ENCODE data around the gene ATP5F1E.
"Not testable (repeated sequence)": the region's sequence is repeated elsewhere in the genome, so short reads cannot be mapped to it uniquely, and the experiment has no call there.

Gene ATP5F1E

DNA sequence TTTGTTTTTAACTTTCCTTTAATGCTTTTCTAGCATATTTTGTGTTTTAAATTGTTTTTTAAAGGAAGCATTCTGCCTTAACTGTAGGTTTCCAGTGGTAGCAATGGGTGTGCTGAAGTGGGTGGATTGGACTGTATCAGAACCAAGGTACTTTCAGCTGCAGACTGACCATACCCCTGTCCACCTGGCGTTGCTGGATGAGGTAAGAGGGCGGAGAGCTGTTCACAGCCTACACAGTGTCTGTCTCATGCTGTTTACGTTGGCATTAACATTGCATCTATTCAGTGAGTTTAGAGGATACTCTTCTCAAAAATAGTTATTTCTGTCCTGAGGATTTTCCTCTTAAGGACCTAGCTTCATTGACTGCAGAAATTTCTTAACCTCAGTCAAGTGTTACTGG, 39.2 kb downstream of the ATP5F1E start:
- no peak for DNase-seq (ENCODE audit: low read depth in 2 of 2, low spot score in 1 of 2)

DNA sequence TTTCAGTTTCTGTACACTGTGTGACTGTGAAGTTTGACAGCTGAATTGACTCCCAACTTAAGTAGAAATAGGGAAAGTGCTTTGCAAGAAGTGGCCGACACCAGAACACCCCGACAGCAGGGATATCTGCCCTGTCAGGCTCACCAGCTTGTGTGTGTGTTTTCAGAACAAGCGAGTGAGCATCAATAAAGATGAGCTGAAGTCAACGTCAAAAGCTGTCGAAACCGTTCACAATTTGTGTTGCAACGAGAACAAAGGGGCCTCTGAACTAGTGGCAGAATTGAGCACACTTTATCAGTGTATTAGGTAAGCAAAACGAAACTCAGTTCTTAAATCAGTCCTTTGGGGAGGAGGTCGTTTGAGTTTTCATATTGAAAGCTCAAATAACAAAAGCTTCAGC, 40.4 kb downstream of the ATP5F1E start:
- no peak for DNase-seq (ENCODE audit: low read depth in 2 of 2, low spot score in 1 of 2)

DNA sequence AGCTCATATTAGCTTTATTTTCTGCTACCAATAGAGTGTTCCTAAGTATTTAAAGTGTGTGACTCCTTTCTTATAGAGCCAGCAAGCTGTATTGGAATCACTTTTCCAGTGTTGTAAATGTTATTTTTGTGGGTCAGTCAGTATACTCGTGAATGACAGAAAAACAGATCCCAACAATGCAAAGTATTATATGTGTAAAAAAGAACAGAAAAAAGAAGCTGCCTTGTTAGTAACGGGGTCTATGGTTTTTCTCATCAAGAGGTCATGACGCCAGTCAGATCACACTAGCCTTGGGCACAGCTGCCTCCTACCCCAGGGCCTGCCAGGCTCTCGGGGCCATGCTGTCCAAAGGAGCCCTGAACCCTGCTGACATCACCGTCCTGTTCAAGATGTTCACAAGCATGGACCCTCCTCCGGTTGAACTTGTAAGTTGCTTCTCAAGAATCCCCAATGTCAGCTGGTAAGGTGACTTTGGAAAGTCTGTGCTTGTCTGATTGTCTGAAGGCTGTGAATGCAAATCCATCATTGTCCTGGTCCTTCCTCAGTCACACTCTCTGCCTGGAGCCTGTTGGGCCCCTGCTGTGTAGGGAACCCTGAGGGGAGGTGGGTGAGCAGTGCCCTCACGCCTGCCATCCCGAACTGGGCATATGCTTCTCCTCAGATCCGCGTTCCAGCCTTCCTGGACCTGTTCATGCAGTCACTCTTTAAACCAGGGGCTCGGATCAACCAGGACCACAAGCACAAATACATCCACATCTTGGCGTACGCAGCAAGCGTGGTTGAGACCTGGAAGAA, 41.3 kb downstream of the ATP5F1E start:
- DNase-seq (ENCODE audit: low read depth in 2 of 2, low spot score in 1 of 2), result no peak

DNA sequence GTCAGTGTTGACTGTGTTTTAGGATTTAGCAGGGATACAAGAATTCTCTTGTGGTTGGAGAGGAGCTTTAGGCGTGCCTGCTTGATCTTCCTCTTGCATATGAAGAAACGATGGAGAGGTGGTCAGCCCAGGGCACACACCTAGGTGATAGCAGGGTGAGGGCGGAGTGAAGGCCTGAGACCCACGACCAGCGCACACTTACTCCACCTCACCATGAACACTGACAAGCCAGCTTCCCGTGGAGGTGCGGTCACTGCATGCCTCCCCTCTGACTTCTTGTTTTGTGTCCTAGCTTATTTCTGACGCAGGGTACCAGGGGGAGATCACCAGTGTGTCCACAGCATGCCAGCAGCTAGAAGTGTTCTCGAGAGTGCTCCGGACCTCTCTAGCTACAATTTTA, 42.9 kb downstream of the ATP5F1E start:
- no peak for DNase-seq (ENCODE audit: low read depth in 2 of 2, low spot score in 1 of 2)

DNA sequence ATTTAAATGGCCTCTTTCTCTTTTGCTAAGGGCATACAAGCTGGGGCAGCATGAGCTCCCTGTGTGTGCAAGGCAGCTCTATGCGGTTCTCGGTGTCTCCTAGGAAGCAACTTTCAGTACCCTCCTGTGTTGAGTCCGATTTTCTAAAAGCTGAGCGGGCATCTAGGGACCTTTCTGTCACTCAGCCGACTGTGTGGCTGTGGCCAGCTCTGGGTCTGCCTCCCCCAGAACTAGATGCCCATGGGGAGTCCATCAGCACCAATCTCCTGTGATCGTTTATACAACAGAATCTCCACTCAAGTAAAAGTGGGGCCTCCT, 43.6 kb downstream of the ATP5F1E start:
- DNase-seq (ENCODE audit: low read depth in 2 of 2, low spot score in 1 of 2), result no peak

DNA sequence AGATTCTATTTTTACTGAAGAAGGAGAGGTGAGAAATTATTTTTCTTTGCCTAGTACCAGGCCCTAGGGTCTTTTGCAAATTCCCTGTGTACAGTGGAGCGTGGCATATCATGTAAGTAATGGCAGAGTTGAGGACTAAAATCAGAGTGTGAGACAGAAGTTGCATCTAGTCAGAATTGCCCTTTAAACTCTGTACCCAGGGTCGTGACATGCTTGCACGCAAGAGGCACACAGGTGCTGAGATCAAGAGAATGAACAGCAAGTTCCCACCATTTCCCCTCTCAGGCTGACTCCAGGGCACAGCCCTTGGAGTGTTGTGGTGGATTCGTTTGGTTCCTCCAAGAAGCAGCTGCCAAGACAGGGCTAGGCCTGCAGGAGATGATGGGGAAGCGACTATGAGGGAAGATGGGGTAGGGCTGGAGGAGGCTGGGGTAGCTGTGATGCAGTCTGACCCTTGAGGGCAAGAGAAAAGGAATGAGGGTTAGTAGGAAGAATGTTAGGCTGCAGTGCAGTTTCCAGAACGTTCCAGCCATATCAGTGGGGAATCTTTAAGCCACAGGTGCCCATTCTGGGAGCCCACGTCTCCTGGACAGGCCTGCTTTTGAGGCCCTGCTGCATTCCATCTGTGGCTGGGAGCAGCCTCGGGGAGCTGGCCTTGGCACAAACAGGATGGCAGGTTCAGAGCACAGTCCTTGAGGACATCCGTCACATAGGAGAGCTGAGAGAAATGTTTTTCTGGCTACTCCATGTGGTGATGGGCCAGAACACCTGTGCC, 44.2 kb downstream of the ATP5F1E start:
- DNase-seq (ENCODE audit: low read depth in 2 of 2, low spot score in 1 of 2), result no peak

DNA sequence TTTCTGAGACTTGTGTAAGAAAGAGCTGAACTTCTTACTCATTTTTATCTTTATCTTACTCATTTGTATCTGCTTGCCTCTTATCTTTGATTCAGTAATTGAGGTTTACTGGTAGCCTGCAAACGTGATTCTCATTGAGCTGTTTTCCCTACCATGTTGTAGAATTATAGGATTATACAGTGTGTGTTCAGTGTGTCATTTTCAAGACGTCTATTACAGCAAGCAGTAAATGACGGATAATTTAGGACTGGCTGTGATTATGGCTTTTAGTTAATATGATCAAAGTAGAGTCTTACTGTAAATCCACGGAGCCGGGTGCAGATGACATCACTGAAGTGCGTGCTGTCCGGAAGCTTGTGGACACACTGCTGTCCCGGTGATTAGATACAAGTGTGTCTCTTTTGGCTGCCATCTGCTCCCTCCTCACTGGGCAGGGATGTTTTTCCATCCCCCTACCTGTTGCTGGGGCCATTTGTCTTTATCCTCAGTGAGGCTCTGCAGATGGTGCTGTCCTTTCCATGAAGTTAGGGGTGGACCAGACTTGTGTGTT, 45.1 kb downstream of the ATP5F1E start:
- no peak for DNase-seq (ENCODE audit: low read depth in 2 of 2, low spot score in 1 of 2)

DNA sequence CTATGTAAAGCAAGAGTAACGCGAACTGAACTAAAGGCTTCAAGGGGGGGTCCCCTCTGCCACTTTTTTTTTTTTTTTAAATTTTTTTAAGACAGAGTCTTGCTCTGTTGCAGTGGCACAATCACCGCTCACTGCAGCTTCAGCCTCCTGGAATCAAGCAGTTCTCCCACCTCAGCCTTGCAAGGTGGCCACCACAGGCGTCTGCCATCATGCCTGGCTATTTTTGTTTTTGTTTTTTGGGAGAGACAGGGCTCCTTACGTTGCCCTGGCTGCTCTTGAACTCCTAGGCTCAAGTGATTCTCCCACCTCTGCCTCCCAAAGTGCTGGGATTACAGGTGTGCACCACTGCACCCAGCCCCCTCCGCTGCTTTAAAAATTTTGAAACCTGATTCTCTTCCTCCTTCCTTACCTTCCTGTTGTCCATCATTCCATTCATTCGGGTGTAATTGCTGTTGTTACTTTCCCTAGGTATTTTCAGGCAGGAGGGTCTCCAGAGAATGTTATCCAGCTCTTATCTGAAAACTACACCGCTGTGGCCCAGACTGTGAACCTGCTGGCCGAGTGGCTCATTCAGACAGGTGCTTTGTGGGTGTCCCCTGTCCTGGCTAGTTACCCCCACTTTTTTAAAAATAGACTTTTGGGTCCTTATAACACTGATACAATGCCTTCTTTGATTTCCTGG, 45.7 kb downstream of the ATP5F1E start:
- DNase-seq (ENCODE audit: low read depth in 2 of 2, low spot score in 1 of 2), result no peak

DNA sequence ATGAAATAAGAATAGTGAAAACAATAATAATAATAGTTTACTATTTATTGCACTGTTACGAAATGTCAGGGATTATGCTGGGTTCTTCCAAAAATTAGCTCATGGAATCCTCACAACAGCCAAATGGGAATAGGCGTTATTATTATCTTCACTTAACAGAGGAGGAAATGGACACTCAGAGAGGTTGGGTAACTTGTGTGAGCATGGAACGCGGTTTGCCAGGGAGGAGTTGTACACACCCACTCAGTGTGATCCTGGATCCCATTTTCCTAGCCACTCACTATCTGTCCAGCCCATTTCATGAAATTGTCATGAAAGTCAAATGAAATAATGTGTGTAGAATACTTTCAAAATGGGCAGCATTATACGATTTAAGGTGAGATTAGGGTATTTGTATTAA, 46.5 kb downstream of the ATP5F1E start:
- DNase-seq (ENCODE audit: low read depth in 2 of 2, low spot score in 1 of 2), result no peak

DNA sequence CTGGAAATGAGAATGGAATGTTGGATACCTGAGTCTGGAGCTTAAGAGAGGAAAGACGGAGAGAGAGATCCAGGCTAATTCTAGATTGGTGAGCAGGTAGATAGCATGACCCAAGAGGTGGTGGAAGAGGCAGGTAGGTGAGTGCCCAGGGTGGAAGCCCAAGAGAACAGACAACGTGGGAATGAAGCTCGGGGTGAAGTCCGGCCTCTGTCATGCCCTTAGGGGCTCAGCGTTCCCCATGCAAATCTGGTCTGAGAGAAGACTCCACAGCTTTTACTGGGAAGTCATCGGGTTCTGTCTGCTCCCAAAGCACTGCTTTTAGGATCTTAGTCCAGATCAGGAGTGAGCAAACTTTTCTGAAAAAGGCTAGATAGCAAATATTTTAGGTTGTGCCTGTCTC, 47.4 kb downstream of the ATP5F1E start:
- no peak for DNase-seq (ENCODE audit: low read depth in 2 of 2, low spot score in 1 of 2)

DNA sequence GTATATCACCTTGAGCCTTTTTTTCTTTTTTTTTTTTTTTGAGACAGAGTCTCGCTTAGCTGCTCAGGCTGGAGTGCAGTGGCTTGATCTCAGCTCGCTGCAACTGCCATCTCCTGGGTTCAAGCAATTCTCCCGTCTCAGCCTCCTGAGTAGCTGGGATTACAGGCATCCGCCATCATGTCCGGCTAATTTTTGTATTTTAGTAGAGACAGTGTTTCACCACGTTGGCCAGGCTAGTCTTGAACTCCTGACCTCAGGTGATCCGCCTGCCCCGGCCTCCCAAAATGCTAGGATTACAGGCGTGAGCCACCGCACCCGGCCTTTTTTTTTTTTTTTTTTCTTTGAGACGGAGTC, 49.0 kb downstream of the ATP5F1E start:
- DNase-seq (ENCODE audit: low read depth in 2 of 2, low spot score in 1 of 2), result not testable (repeated sequence)

DNA sequence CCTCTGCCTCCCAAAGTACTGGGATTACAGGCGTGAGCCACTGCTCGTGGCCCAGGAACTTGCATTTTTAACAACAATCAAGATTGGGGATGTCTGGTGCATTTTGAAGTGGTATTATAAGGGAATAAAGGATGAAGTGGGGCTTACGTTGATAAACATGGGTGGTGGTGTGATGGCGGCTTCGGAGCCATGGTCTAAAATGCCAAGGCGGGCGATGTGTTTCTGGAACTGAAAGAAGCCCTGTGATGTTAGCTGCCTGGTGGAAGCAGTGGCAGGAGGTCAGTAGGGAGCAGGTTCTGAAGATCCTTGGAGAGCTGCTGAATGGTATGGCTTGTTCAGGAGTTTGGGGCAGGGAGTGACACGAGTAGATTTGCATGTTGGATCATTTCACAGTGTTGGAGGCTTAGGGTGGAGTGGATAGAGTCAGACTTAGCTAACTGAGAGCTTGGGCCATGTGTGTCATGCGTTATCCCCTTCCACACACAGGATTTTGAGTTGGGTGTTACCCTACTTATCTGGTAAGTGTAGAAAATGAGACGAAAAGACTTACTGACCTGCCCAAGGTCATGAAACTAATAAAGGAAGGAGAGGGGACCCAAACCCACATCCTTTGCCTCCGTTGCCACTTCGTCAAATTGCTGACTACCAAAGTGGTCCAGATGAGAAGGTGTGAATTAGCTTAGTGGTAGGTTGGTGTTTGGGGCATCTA, 49.6 kb downstream of the ATP5F1E start:
- no peak for DNase-seq (ENCODE audit: low read depth in 2 of 2, low spot score in 1 of 2)

DNA sequence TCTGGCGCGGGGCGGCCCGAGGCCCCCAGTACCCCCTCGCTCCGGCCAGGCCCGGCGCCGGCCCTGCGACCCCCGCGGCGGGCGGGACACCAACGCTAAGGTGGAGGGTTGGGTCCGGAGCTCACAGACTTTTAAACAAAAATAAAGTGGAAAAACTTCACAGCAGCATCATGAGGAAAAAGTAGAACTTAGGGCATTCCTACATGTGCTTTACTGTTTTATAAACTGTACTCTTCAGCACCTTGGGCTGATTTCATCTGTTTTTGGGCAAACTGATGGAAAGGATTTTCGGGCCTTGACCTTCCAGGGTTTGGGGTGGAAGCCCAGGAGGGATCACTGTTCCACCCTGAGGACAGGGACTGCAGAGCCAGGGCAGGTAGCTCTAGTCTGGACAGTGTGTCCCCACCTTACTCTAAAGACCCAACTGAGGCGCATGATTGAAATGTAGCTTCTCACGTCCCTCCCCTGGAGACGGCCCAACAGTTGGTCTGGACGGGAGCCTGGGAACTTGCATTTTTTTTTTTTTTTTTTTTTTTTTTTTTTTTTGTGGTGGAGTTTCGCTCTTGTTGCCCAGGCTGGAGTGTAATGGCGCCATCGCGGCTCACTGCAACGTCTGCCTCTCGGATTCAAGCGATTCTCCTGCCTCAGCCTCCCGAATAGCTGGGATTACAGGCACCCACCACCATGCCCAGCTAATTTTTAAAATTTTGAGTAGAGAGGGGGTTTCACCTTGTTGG, 50.3 kb downstream of the ATP5F1E start:
- DNase-seq (ENCODE audit: low read depth in 2 of 2, low spot score in 1 of 2), result no peak

DNA sequence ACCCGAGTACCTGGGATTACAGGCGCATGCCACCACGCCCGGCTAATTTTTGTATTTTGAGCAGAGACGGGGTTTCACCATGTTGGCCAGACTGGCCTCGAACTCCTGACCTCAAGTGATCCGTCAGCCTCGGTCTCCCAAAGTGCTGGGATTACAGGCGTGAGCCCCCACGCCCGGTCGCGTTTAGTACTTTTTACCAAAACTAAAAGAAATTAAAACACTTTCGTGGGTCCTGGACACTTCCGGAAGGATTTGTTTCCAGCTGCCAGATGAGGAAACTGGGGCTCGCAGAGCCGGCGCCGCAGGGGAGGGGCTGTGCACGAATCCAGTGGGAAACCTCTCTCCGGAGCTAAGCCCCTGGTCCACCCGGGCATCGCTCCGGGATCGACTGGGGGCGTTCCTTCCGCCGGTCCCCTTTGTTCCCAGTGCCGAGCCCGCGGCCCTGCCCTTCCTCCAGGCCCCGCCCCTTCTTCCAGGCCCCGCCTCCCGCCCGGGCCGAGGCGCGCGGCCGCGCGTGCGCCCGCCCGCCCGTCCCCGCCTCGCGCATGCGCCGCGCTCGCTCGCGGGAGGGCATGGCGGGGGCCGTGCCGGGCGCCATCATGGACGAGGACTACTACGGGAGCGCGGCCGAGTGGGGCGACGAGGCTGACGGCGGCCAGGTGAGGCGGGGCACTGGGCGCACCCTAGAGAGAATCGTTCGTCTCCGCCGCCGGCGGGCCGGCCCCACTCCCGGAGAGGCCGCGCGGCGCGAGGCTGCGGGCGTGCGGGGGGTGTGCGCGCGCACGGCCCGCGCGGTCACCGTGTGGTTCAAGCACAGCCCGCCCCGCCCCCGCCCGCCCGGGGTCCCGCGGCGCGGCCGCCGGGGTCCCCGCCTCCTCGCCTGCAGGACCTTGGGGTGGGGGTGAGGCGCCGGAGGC, 51.2 kb downstream of the ATP5F1E start, which contains the start of gene NELFCD:
NELFCD (plus strand) TSS at position 546 of the 917 bp plus-strand sequence; CDS start at position 600, 54 bp downstream.
- peak; percentile 78 to 84 for DNase-seq (ENCODE audit: low read depth in 2 of 2, low spot score in 1 of 2)

DNA sequence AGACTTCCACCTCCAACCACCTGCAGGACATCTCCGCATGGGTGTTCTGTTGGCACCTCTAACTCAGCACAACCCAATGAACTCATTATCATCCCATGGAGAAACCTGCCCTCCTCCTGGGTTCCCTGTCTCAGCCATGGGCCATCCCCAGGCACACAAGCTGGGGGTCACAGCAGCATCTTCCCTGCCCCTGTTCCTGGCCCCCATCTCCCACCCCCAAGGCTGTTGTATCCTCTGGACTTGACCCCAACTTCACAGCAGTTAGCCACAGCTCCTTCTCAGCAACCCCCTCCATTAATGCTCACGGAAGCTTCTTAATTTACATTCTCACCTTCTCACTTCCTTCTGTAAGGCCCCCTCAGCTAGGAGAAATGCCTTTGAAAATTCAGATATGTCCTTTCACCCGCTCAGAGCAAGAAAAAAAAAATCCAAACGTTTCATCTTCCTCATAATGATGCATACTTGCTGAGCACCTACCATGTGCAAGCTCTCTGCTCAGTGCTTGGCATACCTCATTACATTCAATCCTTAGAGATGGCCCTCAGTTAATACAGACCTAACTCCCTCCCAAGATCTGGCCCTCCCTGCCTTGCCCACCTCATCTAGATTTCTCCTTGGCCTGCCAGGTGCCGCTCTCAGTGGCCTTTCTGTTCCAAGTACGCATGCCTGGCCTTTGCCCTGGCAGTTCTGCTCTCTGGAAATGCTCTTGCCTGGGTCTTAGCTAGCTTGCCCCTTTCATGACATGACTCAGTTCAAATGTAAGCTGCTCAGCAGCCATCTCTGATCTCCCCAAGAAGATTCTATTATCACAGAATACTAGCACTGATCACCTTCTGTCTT, 53.6 kb downstream of the ATP5F1E start:
- DNase-seq (ENCODE audit: low read depth in 2 of 2, low spot score in 1 of 2), result no peak

DNA sequence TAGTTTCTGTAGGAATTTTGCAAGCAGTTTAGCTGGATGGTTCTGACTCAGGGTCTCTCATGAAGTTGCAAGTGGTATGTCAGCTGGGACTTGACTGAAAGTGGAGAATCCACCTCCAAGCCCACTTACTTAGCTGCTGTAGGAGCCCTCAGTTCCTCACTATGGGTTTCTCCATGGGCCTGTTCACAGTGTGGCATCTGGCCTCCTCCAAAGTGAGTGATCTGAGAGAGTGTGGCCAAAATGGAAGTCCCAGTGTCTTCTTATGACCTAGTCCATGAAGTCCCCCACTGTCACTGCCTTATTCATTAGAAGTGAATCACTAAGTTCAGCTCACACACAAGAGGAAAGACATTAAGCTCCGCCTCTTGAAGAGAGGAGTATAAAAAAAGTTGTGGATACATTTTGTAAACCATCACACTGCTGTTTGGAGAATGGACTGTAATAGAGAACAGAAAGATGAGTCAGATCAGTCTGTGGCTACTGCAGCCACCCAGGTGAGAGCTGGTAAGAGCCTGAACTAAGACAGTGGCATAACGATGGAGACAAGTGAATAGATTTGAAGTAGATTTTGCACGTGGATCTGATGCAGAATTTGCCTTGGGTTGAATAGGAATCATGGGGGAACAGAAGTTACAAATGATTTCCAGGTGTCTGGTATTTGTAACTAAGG, 55.9 kb downstream of the ATP5F1E start:
- no peak for DNase-seq (ENCODE audit: low read depth in 2 of 2, low spot score in 1 of 2)
